Suppressor macrophage (primary cell): ENCODE data around the gene ESD.
A peak's percentile ranks its signal among the peaks of the same experiment; 100 is the strongest.

Experiments
- DNase-seq, 4 experiments: peaks; one replicate each; pipeline ENCODE4 v3.0.0-alpha.2; 2020 to 2022
- total RNA-seq, 17 experiments: gene quantifications; one replicate each; lab custom pipeline; 2026; ENCODE audit warnings: mixed read lengths in 6 of 17, inconsistent platforms in 3 of 17; lab: John Stamatoyannopoulos, UW

ESD gene
- total RNA-seq, result 55.9 to 106 (median 76.7) reads per million in 17 experiments

- DNase-seq, result peak; percentile 91 to 96 (median 93)
These were observed at the start of gene ESD for GRCh38 chr13:46796515-46797474. Gene ESD, minus strand, starts transcription at chr13:46797161. Its CDS starts 5,748 bp downstream, at chr13:46791413.

- no peak for DNase-seq
These were observed 49.8 kb upstream of the ESD start for GRCh38 chr13:46846726-46847125.

GRCh38 chr13:46845146-46845545 lies 48.2 kb upstream of the ESD start:
- DNase-seq, result no peak

GRCh38 chr13:46844431-46844830 lies 47.5 kb upstream of the ESD start:
- DNase-seq, result no peak

GRCh38 chr13:46839399-46839798 lies 42.4 kb upstream of the ESD start:
- DNase-seq, result no peak

GRCh38 chr13:46834657-46835056 lies 37.7 kb upstream of the ESD start:
- DNase-seq, result no peak

GRCh38 chr13:46831588-46832194 lies 34.7 kb upstream of the ESD start:
- DNase-seq, result peak; percentile 70 to 79 (median 77)

- DNase-seq, result no peak
These were observed 33.5 kb upstream of the ESD start for GRCh38 chr13:46830405-46831005.

GRCh38 chr13:46822551-46822950 lies 25.6 kb upstream of the ESD start:
- no peak for DNase-seq

GRCh38 chr13:46817838-46818476 lies 21.0 kb upstream of the ESD start:
- no peak for DNase-seq

GRCh38 chr13:46817095-46817494 lies 20.1 kb upstream of the ESD start:
- DNase-seq, result peak; percentile 9 to 50 (median 20)

- no peak for DNase-seq
These were observed 19.4 kb upstream of the ESD start for GRCh38 chr13:46816371-46816770.

GRCh38 chr13:46812301-46812797 lies 15.4 kb upstream of the ESD start:
- no peak for DNase-seq

GRCh38 chr13:46810440-46810839 lies 13.5 kb upstream of the ESD start:
- no peak for DNase-seq

GRCh38 chr13:46804921-46805320 lies 8.0 kb upstream of the ESD start:
- peak in 3 of 4 experiments; percentile 5 to 14 (median 10) for DNase-seq

- no peak for DNase-seq
These were observed 7.4 kb upstream of the ESD start for GRCh38 chr13:46804391-46804815.

GRCh38 chr13:46803586-46803985 lies 6.6 kb upstream of the ESD start:
- DNase-seq, result no peak

- DNase-seq, result no peak
These were observed 4.9 kb upstream of the ESD start for GRCh38 chr13:46801858-46802257.

- no peak for DNase-seq
These were observed 2.2 kb upstream of the ESD start for GRCh38 chr13:46799139-46799538.

GRCh38 chr13:46797501-46798237 lies 708 bp upstream of the ESD start:
- no peak for DNase-seq

GRCh38 chr13:46796129-46796514 lies 839 bp downstream of the ESD start:
- DNase-seq, result no peak

GRCh38 chr13:46795321-46795720 lies 1.6 kb downstream of the ESD start:
- DNase-seq, result no peak
